HepG2 (cell line): ENCODE measurements around the gene UBE2R2.

Experiments
- RAD21 ChIP-seq: fragments of 450-650 bp; formaldehyde crosslinking; IDR thresholded peaks from 2 replicates; pipeline ENCODE4 v1.5.0; 2020; ENCODE audit warnings: mild to moderate bottlenecking
- TAF15 ChIP-seq: fragments of 200-400 bp; formaldehyde crosslinking; IDR thresholded peaks from one replicate; pipeline ENCODE4 v1.6.1; 2018; ENCODE audit warnings: mild to moderate bottlenecking, low read depth, low read length; ENCODE audit not compliant: poor library complexity, severe bottlenecking
- WIZ ChIP-seq: sonication (generic); formaldehyde crosslinking; IDR thresholded peaks from 2 replicates; pipeline ENCODE4 v1.5.1; 2020; ENCODE audit warnings: mild to moderate bottlenecking, missing genetic modification reagents

GRCh38 chr9:33885948-33886347 is 69.0 kb downstream of the UBE2R2 start:
- TF ChIP-seq WIZ (CRISPR knock-in tag) (no peak), RAD21 (CRISPR knock-in tag) (no peak), TAF15 (no peak)
